ENCODE data around the gene IKZF2.

DNA sequence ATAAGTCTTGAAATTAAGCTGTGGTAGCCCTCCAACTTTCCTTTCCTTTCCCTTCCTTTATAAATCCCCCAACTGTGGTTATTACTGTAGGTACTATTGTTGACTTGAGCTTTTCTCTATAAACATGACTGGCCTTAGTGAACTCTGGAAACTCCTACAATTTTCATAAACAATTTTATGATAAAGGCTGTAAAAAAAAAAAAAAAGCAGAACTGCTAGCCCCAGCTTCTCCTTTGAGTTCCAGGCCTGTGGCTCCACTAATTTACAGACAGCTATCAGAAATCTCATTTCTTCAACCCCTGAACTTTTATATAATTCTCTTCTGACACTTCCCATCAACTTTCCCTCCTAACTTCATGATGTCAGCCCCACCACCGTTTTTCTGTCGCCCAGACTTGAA is 174.3 kb downstream of the IKZF2 start:
- TF ChIP-seq, protein P1, sequence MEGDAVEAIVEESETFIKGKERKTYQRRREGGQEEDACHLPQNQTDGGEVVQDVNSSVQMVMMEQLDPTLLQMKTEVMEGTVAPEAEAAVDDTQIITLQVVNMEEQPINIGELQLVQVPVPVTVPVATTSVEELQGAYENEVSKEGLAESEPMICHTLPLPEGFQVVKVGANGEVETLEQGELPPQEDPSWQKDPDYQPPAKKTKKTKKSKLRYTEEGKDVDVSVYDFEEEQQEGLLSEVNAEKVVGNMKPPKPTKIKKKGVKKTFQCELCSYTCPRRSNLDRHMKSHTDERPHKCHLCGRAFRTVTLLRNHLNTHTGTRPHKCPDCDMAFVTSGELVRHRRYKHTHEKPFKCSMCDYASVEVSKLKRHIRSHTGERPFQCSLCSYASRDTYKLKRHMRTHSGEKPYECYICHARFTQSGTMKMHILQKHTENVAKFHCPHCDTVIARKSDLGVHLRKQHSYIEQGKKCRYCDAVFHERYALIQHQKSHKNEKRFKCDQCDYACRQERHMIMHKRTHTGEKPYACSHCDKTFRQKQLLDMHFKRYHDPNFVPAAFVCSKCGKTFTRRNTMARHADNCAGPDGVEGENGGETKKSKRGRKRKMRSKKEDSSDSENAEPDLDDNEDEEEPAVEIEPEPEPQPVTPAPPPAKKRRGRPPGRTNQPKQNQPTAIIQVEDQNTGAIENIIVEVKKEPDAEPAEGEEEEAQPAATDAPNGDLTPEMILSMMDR (IDR thresholded peaks at IDR 0.05): no peak
- no peak for TF ChIP-seq POLR2A (IDR thresholded peaks at IDR 0.05)
- no peak for TF ChIP-seq EP300 (IDR thresholded peaks at IDR 0.05)
